GM23338 (cell line): ENCODE results near the gene LRTM1. TPM values are rescaled to one million over a fixed set of nuclear protein-coding genes. Genes with fewer than 3 reads are reported as not detected.

ENCODE experiments used
- ATAC-seq: fragments of 200-7000 bp; cut with Tn5 transposase; 3 replicates; pipeline ENCODE4 v1.9.1; 2020
- DNase-seq: peaks from one replicate; pipeline ENCODE4 v3.0.0-alpha.2; 2015; ENCODE audit warnings: low spot score
- H2AFZ ChIP-seq: fragments of 200-600 bp; sonication (generic); 2 replicates; pipeline ENCODE4 v1.8.0; 2016; ENCODE audit warnings: antibody characterized with exemption, mild to moderate bottlenecking, moderate library complexity
- H3F3A ChIP-seq: fragments of 200-600 bp; sonication (generic); replicated peaks from 2 replicates; pipeline ENCODE4 v1.8.0; 2017; ENCODE audit warnings: antibody characterized with exemption, mixed run types, low read depth
- H3K27ac ChIP-seq: fragments of 200-600 bp; sonication (generic); 2 replicates; pipeline ENCODE4 v1.6.1; 2016; ENCODE audit warnings: low read depth
- H3K27me3 ChIP-seq: fragments of 200-600 bp; sonication (generic); 2 replicates; pipeline ENCODE4 v1.8.0; 2016; ENCODE audit warnings: mild to moderate bottlenecking, mixed run types, moderate library complexity; ENCODE audit not compliant: insufficient read depth
- H3K36me3 ChIP-seq: fragments of 200-600 bp; sonication (generic); 2 replicates; pipeline ENCODE4 v1.8.0; 2016; ENCODE audit warnings: mild to moderate bottlenecking; ENCODE audit not compliant: insufficient read depth
- H3K4me1 ChIP-seq: fragments of 200-600 bp; sonication (generic); 2 replicates; pipeline ENCODE4 v1.8.0; 2016; ENCODE audit warnings: mild to moderate bottlenecking, moderate library complexity; ENCODE audit not compliant: insufficient read depth
- H3K4me2 ChIP-seq: fragments of 200-600 bp; sonication (generic); 2 replicates; pipeline ENCODE4 v1.7.1; 2017; ENCODE audit warnings: mixed run types
- H3K4me3 ChIP-seq: fragments of 200-600 bp; sonication (generic); 2 replicates; pipeline ENCODE4 v1.6.1; 2016; ENCODE audit warnings: mixed run types
- H3K79me2 ChIP-seq: fragments of 200-600 bp; sonication (generic); replicated peaks from 2 replicates; pipeline ENCODE4 v1.8.0; 2017; ENCODE audit warnings: mild to moderate bottlenecking; ENCODE audit not compliant: insufficient read depth
- H3K9me2 ChIP-seq: fragments of 200-600 bp; sonication (generic); 2 replicates; pipeline ENCODE4 v1.8.0; 2017; ENCODE audit not compliant: insufficient read depth
- H4K20me1 ChIP-seq: fragments of 200-600 bp; sonication (generic); replicated peaks from 2 replicates; pipeline ENCODE4 v1.8.0; 2017; ENCODE audit warnings: mild to moderate bottlenecking; ENCODE audit not compliant: insufficient read depth
- H3K27ac Mint-ChIP-seq: 2 replicates; pipeline ENCODE4 v1.8.0; 2020; ENCODE audit warnings: inconsistent platforms, mild to moderate bottlenecking, moderate library complexity, mixed read lengths
- H3K27me3 Mint-ChIP-seq: 3 replicates; pipeline ENCODE4 v1.8.0; 2022; ENCODE audit warnings: low read depth, mild to moderate bottlenecking, moderate library complexity, mixed read lengths, inconsistent platforms; ENCODE audit not compliant: insufficient read depth, poor library complexity
- H3K36me3 Mint-ChIP-seq: 3 replicates; pipeline ENCODE4 v1.8.0; 2021; ENCODE audit warnings: low read depth, mild to moderate bottlenecking, inconsistent platforms, moderate library complexity, mixed read lengths
- H3K4me1 Mint-ChIP-seq: 3 replicates; pipeline ENCODE4 v1.8.0; 2020; ENCODE audit warnings: mild to moderate bottlenecking, inconsistent platforms, mixed read lengths
- H3K4me3 Mint-ChIP-seq: 3 replicates; pipeline ENCODE4 v1.8.0; 2021; ENCODE audit warnings: moderate library complexity, mild to moderate bottlenecking, inconsistent platforms, mixed read lengths
- H3K9me3 Mint-ChIP-seq: 3 replicates; pipeline ENCODE4 v1.8.0; 2020; ENCODE audit warnings: moderate library complexity, mild to moderate bottlenecking, inconsistent platforms, mixed read lengths
- EZH2phosphoT487 ChIP-seq: fragments of 200-600 bp; sonication (generic); IDR thresholded peaks from one replicate; pipeline ENCODE4 v1.8.1; 2018; ENCODE audit warnings: antibody characterized with exemption; ENCODE audit not compliant: unreplicated experiment
- JUNB ChIP-seq: IDR thresholded peaks from one replicate; pipeline ENCODE4 v1.6.1; 2016; ENCODE audit warnings: antibody characterized with exemption; ENCODE audit not compliant: unreplicated experiment
- POLR2AphosphoS5 ChIP-seq: IDR thresholded peaks from 2 replicates; pipeline ENCODE4 v1.6.1; 2016; ENCODE audit warnings: antibody characterized with exemption, low read depth
- ZNF114 ChIP-seq: fragments of 250-450 bp; sonication (Bioruptor Pico); IDR thresholded peaks from 2 replicates; pipeline ENCODE4 v1.5.0; 2020; ENCODE audit warnings: mild to moderate bottlenecking, moderate library complexity
- ZNF331 ChIP-seq: fragments of 250-450 bp; sonication (Bioruptor Pico); IDR thresholded peaks from 2 replicates; pipeline ENCODE4 v1.5.0; 2020; ENCODE audit warnings: low read depth, mild to moderate bottlenecking, moderate library complexity
- ZNF462 ChIP-seq: fragments of 250-450 bp; sonication (Bioruptor Pico); IDR thresholded peaks from 2 replicates; pipeline ENCODE4 v1.5.0; 2020; ENCODE audit warnings: mild to moderate bottlenecking, moderate library complexity
- polyA plus RNA-seq: library from polyadenylated mRNA; unstranded; fragments of >200 nt; fragmentation: Nextera tagmentation; extraction: Ambion mirVana; gene quantifications from 2 replicates; pipeline ENCODE4 v1.2.1, GENCODE V29; 2016
- total RNA-seq: library from RNA; depleted of rRNA; stranded (reverse); fragments of >200 nt; shearing (Covaris generic); gene quantifications from 2 replicates; pipeline ENCODE4 v1.2.3, GENCODE V29; 2014
- TF ChIP-seq, protein P1 (sequence below), 2 experiments: fragments of 200-600 bp in 1 of 2; sonication (generic) in 1 of 2; conservative IDR thresholded peaks; 2 replicates each; pipeline versions ENCODE4 v1.5.1 to v1.6.1; 2016 to 2017; ENCODE audit warnings: antibody characterized with exemption in 2 of 2, low read depth in 2 of 2, mild to moderate bottlenecking in 2 of 2, moderate library complexity in 1 of 2

Gene LRTM1
- total and polyA plus RNA-seq, 2 experiments from 2014 or later: 0.47 TPM; not detected in 1

GRCh38 chr3:54917862-54918261 lies 10.0 kb downstream of the LRTM1 start:
- H3K27me3 Mint-ChIP-seq: no peaks in the 10 kb centered on the region
- TF ChIP-seq ZNF462 (no peak), JUNB (no peak)
- Histone ChIP-seq H3K79me2 (no peaks in the 10 kb centered on the region), H3K4me2 (no peak overlapping the region), H2AFZ (no peak overlapping the region), H4K20me1 (no peaks in the 10 kb centered on the region), H3K27ac (no peak overlapping the region), H3K27me3 (no peaks in the 10 kb centered on the region), H3K4me1 (no peaks in the 10 kb centered on the region), H3K36me3 (no peaks in the 10 kb centered on the region), H3K4me3 (no peak overlapping the region), H3F3A (no peaks in the 10 kb centered on the region), H3K9me2 (no peaks in the 10 kb centered on the region; the same call in 1 of the 2 replicates)
- H3K4me3 Mint-ChIP-seq: no peak overlapping the region
- no peak for DNase-seq
- H3K9me3 Mint-ChIP-seq: no peaks in the 10 kb centered on the region
- H3K27ac Mint-ChIP-seq: no peak overlapping the region
- no peaks in the 10 kb centered on the region for H3K4me1 Mint-ChIP-seq
- no peak for ATAC-seq
- H3K36me3 Mint-ChIP-seq: peaks cover 5% of the 10 kb centered on the region; the same call in 2 of the 3 replicates

DNA sequence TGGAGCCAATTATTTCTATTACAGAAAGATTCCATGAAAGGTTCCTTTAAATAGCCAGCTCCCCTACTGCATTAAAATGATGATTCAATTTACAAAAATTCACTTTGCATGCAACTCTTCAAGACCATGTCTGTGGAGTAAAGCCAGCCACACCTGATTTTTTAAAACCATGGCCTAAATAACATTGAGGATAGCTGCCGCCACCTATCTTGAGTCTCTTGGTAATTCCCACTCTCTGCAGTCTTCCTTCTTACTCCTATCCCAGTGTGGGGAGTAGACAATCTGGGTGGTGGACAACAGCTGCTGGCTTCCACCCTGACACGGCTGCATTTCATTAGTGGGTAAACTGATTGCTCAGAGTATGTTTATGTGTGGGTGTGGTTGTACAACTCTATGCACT lies 10.7 kb downstream of the LRTM1 start:
- Histone ChIP-seq H2AFZ (no peak overlapping the region), H4K20me1 (no peaks in the 10 kb centered on the region), H3K79me2 (no peaks in the 10 kb centered on the region), H3K4me1 (no peaks in the 10 kb centered on the region), H3K9me2 (no peaks in the 10 kb centered on the region; the same call in 1 of the 2 replicates), H3K27ac (no peak overlapping the region), H3K36me3 (0 out of 2 replicates have a peak, but pooled peaks cover 4% of the 10 kb centered on the region), H3K4me3 (no peak overlapping the region), H3K4me2 (no peak overlapping the region), H3F3A (no peaks in the 10 kb centered on the region), H3K27me3 (no peaks in the 10 kb centered on the region)
- H3K4me3 Mint-ChIP-seq: no peak overlapping the region
- DNase-seq (no peak), ATAC-seq (no peak)
- H3K27me3 Mint-ChIP-seq: no peaks in the 10 kb centered on the region
- H3K27ac Mint-ChIP-seq: no peak overlapping the region
- no peaks in the 10 kb centered on the region for H3K4me1 Mint-ChIP-seq
- peaks cover 12% of the 10 kb centered on the region for H3K36me3 Mint-ChIP-seq
- no peak for TF ChIP-seq POLR2AphosphoS5
- TF ChIP-seq, protein P1, sequence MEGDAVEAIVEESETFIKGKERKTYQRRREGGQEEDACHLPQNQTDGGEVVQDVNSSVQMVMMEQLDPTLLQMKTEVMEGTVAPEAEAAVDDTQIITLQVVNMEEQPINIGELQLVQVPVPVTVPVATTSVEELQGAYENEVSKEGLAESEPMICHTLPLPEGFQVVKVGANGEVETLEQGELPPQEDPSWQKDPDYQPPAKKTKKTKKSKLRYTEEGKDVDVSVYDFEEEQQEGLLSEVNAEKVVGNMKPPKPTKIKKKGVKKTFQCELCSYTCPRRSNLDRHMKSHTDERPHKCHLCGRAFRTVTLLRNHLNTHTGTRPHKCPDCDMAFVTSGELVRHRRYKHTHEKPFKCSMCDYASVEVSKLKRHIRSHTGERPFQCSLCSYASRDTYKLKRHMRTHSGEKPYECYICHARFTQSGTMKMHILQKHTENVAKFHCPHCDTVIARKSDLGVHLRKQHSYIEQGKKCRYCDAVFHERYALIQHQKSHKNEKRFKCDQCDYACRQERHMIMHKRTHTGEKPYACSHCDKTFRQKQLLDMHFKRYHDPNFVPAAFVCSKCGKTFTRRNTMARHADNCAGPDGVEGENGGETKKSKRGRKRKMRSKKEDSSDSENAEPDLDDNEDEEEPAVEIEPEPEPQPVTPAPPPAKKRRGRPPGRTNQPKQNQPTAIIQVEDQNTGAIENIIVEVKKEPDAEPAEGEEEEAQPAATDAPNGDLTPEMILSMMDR (conservative IDR thresholded peaks at IDR 0.05; ENCODE audit: low read depth in 2 of 2): no peak
- TF ChIP-seq ZNF114 (CRISPR knock-in tag): no peak
- TF ChIP-seq EZH2phosphoT487: no peak
- no peak for TF ChIP-seq ZNF331 (CRISPR knock-in tag)
- H3K9me3 Mint-ChIP-seq: peaks cover 5% of the 10 kb centered on the region
